PC-9 (cell line): ENCODE data around the gene ANKRD24. TPM values are rescaled to one million over a fixed set of nuclear protein-coding genes. Genes with fewer than 3 reads are reported as not detected.

Source experiments
- BruUV-seq: library from RNA; stranded (reverse); fragments of 400-500 nt; replicated peaks from 2 replicates; lab custom pipeline; 2021; lab: Mats Ljungman, UMichigan
- CTCF ChIA-PET: fragments of 300-600 bp; sonication (Branson Sonifier 250); formaldehyde crosslinking; loops from one replicate; lab custom pipeline; 2022; ENCODE audit warnings: antibody characterized with exemption; lab: Charles Lee
- POLR2A ChIA-PET: fragments of 300-600 bp; sonication (Branson Sonifier 250); formaldehyde crosslinking; loops from one replicate; lab custom pipeline; 2022; ENCODE audit warnings: antibody characterized with exemption; ENCODE audit not compliant: unreplicated experiment; lab: Charles Lee
- DNase-seq, 2 experiments: peaks; one replicate each; pipeline versions ENCODE4 v3.0.0 to v3.0.0-alpha.2; 2015 to 2022; ENCODE audit warnings: mixed read lengths in 1 of 2
- H2AFZ ChIP-seq: fragments of 200-600 bp; sonication (generic); 2 replicates; pipeline ENCODE4 v1.8.1; 2017; ENCODE audit warnings: antibody characterized with exemption
- H3F3A ChIP-seq: fragments of 200-600 bp; sonication (generic); 2 replicates; pipeline ENCODE4 v1.8.1; 2017; ENCODE audit warnings: antibody characterized with exemption, mild to moderate bottlenecking, low read depth; ENCODE audit not compliant: insufficient read depth
- H3K27ac ChIP-seq: fragments of 200-600 bp; sonication (generic); 2 replicates; pipeline ENCODE4 v1.6.1; 2016; ENCODE audit warnings: mixed run types
- H3K27me3 ChIP-seq: fragments of 200-600 bp; sonication (generic); 2 replicates; pipeline ENCODE4 v1.6.1; 2016; ENCODE audit warnings: low read depth, mixed run types; ENCODE audit not compliant: insufficient read depth
- H3K36me3 ChIP-seq: fragments of 200-600 bp; sonication (generic); 2 replicates; pipeline ENCODE4 v1.6.1; 2016; ENCODE audit warnings: low read depth, mixed run types
- H3K4me1 ChIP-seq: fragments of 200-600 bp; sonication (generic); replicated peaks from 2 replicates; pipeline ENCODE4 v1.6.1; 2016; ENCODE audit warnings: mixed run types; ENCODE audit not compliant: insufficient read depth
- H3K4me2 ChIP-seq: fragments of 200-600 bp; sonication (generic); 2 replicates; pipeline ENCODE4 v1.6.1; 2017; ENCODE audit warnings: mixed run types
- H3K4me3 ChIP-seq: fragments of 200-600 bp; sonication (generic); 2 replicates; pipeline ENCODE4 v1.6.1; 2016; ENCODE audit warnings: mixed run types
- H3K79me2 ChIP-seq: fragments of 200-600 bp; sonication (generic); 2 replicates; pipeline ENCODE4 v1.6.1; 2017; ENCODE audit warnings: low read depth, mixed run types
- H3K9me2 ChIP-seq: fragments of 200-600 bp; sonication (generic); 2 replicates; pipeline ENCODE4 v1.8.1; 2017; ENCODE audit warnings: mild to moderate bottlenecking; ENCODE audit not compliant: insufficient read depth
- H3K9me3 ChIP-seq: fragments of 200-600 bp; sonication (generic); 2 replicates; pipeline ENCODE4 v1.8.1; 2016; ENCODE audit warnings: low read depth; ENCODE audit not compliant: insufficient read depth
- H4K20me1 ChIP-seq: fragments of 200-600 bp; sonication (generic); 2 replicates; pipeline ENCODE4 v1.8.1; 2017; ENCODE audit not compliant: insufficient read depth
- CTCF ChIP-seq: fragments of 200-600 bp; sonication (generic); conservative IDR thresholded peaks from 2 replicates; pipeline ENCODE4 v1.6.1; 2017; ENCODE audit warnings: mixed run types, antibody characterized with exemption, mild to moderate bottlenecking, moderate library complexity
- EZH2 ChIP-seq: fragments of 200-600 bp; sonication (generic); IDR thresholded peaks from 2 replicates; pipeline ENCODE4 v1.8.0; 2017; ENCODE audit warnings: antibody characterized with exemption, low read depth
- intact Hi-C: fragments of 100-400 bp; cut with micrococcal nuclease; formaldehyde crosslinking; loops from one replicate; pipeline ENCODE4 v1.10.0; 2022; ENCODE audit not compliant: unreplicated experiment
- total RNA-seq: library from RNA; stranded (reverse); gene quantifications from 2 replicates; pipeline ENCODE4 v1.2.3, GENCODE V29; 2021

Gene ANKRD24
- total RNA-seq, 1 experiment from 2014 or later = 0.79 TPM

GRCh38 chr19:4224470-4224869 lies 42.0 kb downstream of the ANKRD24 start:
- POLR2A ChIA-PET = no interaction called here
- no peaks in the 10 kb centered on the region for H3K36me3 ChIP-seq
- H3K4me2 ChIP-seq = no peak overlapping the region
- H3F3A ChIP-seq = no peaks in the 10 kb centered on the region
- H3K9me3 ChIP-seq = no peaks in the 10 kb centered on the region
- intact Hi-C loops = no loop called here
- no TSS peak for BruUV-seq
- no peak overlapping the region for H3K4me3 ChIP-seq
- no peak overlapping the region for H2AFZ ChIP-seq
- no peak overlapping the region for H3K27ac ChIP-seq
- no peak for DNase-seq
- no peaks in the 10 kb centered on the region for H3K4me1 ChIP-seq
- CTCF ChIA-PET = no interaction called here
- no peaks in the 10 kb centered on the region for H3K9me2 ChIP-seq
- no peaks in the 10 kb centered on the region for H4K20me1 ChIP-seq
- TF ChIP-seq CTCF (no peak), EZH2 (no peak)
- H3K27me3 ChIP-seq = no peaks in the 10 kb centered on the region
- no peaks in the 10 kb centered on the region for H3K79me2 ChIP-seq

DNA sequence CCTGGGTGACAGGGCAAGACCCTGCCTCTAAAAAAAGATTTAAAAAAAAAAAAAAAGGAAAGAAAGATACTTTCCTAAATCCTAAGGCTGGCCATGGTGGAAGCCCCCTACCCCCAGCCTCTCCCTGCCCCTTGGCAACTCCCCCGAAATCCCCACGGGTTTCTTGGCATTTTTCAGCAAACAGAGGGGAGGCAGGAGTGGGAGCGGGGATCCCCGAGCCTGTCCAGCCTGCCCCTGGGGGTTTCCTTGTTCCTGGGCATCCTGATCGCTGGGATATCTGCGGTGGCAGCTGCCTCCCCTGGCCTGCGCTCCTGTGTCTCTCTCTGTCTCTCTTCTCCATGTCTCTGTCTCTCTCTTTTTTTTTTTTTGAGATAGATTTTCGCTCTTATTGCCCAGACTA lies 43.4 kb downstream of the ANKRD24 start:
- ChIA-PET CTCF (no interaction called here), POLR2A (no interaction called here)
- H3F3A ChIP-seq = no peaks in the 10 kb centered on the region
- H3K4me3 ChIP-seq = no peak overlapping the region
- no peak overlapping the region for H3K27ac ChIP-seq
- no peaks in the 10 kb centered on the region for H3K9me2 ChIP-seq
- no peaks in the 10 kb centered on the region for H3K36me3 ChIP-seq
- no peaks in the 10 kb centered on the region for H4K20me1 ChIP-seq
- DNase-seq = no peak
- H3K79me2 ChIP-seq = no peaks in the 10 kb centered on the region
- H3K9me3 ChIP-seq = no peaks in the 10 kb centered on the region
- no peak overlapping the region for H2AFZ ChIP-seq
- intact Hi-C loops = no loop called here
- BruUV-seq = no TSS peak
- TF ChIP-seq EZH2 (no peak), CTCF (no peak)
- no peak overlapping the region for H3K4me2 ChIP-seq
- no peaks in the 10 kb centered on the region for H3K4me1 ChIP-seq
- no peaks in the 10 kb centered on the region for H3K27me3 ChIP-seq

GRCh38 chr19:4227771-4228170 lies 45.3 kb downstream of the ANKRD24 start:
- H3K27ac ChIP-seq = no peak overlapping the region
- no peaks in the 10 kb centered on the region for H4K20me1 ChIP-seq
- H3K4me3 ChIP-seq = no peak overlapping the region
- H3K4me2 ChIP-seq = no peak overlapping the region
- H3F3A ChIP-seq = no peaks in the 10 kb centered on the region
- no peak for TF ChIP-seq EZH2
- TF ChIP-seq CTCF = no peak
- H3K36me3 ChIP-seq = no peaks in the 10 kb centered on the region
- CTCF ChIA-PET = no interaction called here
- H2AFZ ChIP-seq = no peak overlapping the region
- no peaks in the 10 kb centered on the region for H3K9me2 ChIP-seq
- BruUV-seq = no TSS peak
- H3K79me2 ChIP-seq = no peaks in the 10 kb centered on the region
- POLR2A ChIA-PET = no interaction called here
- H3K9me3 ChIP-seq = no peaks in the 10 kb centered on the region
- no peak for DNase-seq
- no peaks in the 10 kb centered on the region for H3K4me1 ChIP-seq
- H3K27me3 ChIP-seq = no peaks in the 10 kb centered on the region
- intact Hi-C loops = no loop called here
